Muscle layer of duodenum (tissue), 2 donors: ENCODE data around the gene CEP162.

Experiments used
- H3K27ac ChIP-seq: one replicate; pipeline ENCODE4 v1.7.0; 2013; ENCODE audit warnings: mild to moderate bottlenecking, low read length
- H3K27me3 ChIP-seq: one replicate; pipeline ENCODE4 v1.7.0; 2013; ENCODE audit warnings: low read depth, mild to moderate bottlenecking, control low read depth, low read length
- H3K36me3 ChIP-seq, 2 donors: one replicate each; pipeline ENCODE4 v1.7.0; 2013; ENCODE audit warnings: low read length in 2 of 2, control low read depth in 1 of 2, mild to moderate bottlenecking in 1 of 2; ENCODE audit not compliant: insufficient read depth in 2 of 2, control insufficient read depth in 1 of 2
- H3K4me1 ChIP-seq, 2 donors: one replicate each; pipeline ENCODE4 v1.7.0; 2013; ENCODE audit warnings: low read length in 2 of 2, mild to moderate bottlenecking in 2 of 2, control low read depth in 1 of 2, moderate library complexity in 1 of 2; ENCODE audit not compliant: insufficient read depth in 2 of 2, control insufficient read depth in 1 of 2
- H3K4me3 ChIP-seq, 2 donors: one replicate each; pipeline ENCODE4 v1.7.0; 2013; ENCODE audit warnings: low read length in 2 of 2, low read depth in 1 of 2, mild to moderate bottlenecking in 1 of 2
- H3K9me3 ChIP-seq, 2 donors: one replicate each; pipeline ENCODE4 v1.7.0; 2013; ENCODE audit warnings: low read length in 2 of 2, control low read depth in 1 of 2, mild to moderate bottlenecking in 1 of 2; ENCODE audit not compliant: control insufficient read depth in 1 of 2
- donor health status: healthy.

Gene CEP162

DNA sequence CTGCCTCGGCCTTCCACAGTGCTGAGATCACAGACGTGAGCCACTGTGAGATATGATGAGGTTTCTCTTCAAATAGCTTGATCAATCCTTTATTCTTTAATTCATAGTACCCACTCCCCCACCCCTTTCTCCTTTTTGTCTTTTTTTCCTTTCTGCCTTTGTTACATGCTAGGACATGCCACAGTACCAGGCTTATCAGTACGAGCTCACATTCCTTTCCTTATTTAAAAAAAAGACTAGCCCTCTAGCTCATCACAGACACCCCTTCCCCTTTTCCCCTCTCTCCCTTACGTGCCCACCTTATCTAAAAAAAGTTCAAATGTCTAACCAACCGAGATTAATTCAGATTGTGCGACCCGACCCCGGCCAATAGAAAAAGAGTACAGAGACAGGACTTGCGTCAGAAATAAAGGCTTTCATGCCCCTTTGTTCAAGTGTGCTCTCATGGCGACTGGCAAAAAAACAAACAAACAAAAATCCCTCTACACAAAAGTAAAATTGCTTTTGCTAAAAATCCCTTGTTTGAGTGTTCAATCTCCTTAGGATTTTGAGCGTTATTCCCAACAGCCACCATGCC is 144.7 kb downstream of the CEP162 start:
- H3K4me1 ChIP-seq, result no peaks in the 10 kb centered on the region

DNA sequence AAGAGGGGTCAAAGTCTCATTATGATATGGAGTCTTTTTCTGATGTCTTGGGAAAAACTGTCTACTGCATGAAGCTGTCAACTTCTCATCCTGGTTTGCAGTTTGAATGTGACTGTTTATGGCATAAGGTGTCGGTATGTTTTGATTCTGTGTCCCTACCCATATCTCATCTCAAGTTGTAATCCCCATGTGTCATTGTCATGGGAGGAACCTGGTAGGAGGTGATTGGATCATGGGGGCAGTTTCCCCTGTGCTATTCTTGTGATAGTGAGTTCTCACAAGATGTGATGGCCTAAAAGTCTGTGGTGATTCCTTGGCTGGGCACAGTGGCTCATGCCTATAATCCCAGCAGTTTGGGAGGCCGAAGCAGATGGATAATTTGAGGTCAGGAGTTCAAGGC is 146.2 kb downstream of the CEP162 start:
- H3K36me3 ChIP-seq, result no peaks in the 10 kb centered on the region

More for the DNA sequence above, 144.7 kb downstream of the CEP162 start:
- Histone ChIP-seq H3K27ac (no peak overlapping the region), H3K27me3 (no peaks in the 10 kb centered on the region), H3K36me3 (no peaks in the 10 kb centered on the region), H3K9me3 (no peaks in the 10 kb centered on the region), H3K4me3 (no peak overlapping the region)

DNA sequence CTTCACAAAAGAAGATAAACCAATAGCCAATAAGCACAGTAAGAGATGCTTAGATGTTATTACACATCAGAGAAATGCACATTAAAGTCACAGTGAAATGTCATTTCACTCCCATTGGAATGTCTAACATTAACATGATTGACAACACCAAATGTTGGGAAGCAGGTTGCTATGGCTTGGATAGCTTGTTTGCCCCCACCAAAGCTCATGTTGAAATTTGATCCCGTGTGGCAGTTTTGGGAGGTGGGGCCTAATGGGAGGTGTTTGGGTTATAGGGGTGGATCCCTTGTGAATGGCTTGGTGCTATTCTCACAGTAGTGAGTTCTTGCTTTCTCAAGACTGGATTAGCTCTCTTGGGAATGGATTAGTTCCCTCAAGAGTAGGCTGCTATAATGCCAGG is 149.1 kb downstream of the CEP162 start:
- H3K9me3 ChIP-seq, result no peaks in the 10 kb centered on the region
- no peaks in the 10 kb centered on the region for H3K27me3 ChIP-seq
- no peak overlapping the region for H3K4me3 ChIP-seq
- no peaks in the 10 kb centered on the region for H3K36me3 ChIP-seq
- no peak overlapping the region for H3K27ac ChIP-seq
- no peaks in the 10 kb centered on the region for H3K4me1 ChIP-seq

More for the DNA sequence above, 146.2 kb downstream of the CEP162 start:
- no peaks in the 10 kb centered on the region for H3K27me3 ChIP-seq
- H3K4me1 ChIP-seq, result no peaks in the 10 kb centered on the region
- H3K27ac ChIP-seq, result no peak overlapping the region
- H3K4me3 ChIP-seq, result no peak overlapping the region
- H3K9me3 ChIP-seq, result no peaks in the 10 kb centered on the region

DNA sequence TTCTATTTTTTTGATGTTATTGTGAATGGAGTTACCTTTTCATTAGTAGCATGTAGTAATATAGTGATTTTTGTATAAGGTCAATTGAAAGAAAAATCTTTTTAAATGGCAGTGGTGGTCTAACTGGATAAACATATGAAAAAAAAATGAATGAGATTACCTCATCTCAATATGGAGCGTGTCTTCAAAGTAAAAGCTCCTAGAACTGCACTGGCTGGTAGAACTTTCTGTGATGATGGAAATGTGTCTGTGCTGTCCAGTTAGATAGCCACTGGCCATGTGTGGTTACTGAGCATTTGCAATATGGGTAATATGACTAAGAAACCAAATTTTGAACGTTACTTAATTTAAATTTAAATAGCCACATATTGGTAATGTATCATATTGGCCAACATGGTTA is 149.8 kb downstream of the CEP162 start:
- H3K27me3 ChIP-seq, result no peaks in the 10 kb centered on the region
- no peak overlapping the region for H3K27ac ChIP-seq
- H3K9me3 ChIP-seq, result no peaks in the 10 kb centered on the region

DNA sequence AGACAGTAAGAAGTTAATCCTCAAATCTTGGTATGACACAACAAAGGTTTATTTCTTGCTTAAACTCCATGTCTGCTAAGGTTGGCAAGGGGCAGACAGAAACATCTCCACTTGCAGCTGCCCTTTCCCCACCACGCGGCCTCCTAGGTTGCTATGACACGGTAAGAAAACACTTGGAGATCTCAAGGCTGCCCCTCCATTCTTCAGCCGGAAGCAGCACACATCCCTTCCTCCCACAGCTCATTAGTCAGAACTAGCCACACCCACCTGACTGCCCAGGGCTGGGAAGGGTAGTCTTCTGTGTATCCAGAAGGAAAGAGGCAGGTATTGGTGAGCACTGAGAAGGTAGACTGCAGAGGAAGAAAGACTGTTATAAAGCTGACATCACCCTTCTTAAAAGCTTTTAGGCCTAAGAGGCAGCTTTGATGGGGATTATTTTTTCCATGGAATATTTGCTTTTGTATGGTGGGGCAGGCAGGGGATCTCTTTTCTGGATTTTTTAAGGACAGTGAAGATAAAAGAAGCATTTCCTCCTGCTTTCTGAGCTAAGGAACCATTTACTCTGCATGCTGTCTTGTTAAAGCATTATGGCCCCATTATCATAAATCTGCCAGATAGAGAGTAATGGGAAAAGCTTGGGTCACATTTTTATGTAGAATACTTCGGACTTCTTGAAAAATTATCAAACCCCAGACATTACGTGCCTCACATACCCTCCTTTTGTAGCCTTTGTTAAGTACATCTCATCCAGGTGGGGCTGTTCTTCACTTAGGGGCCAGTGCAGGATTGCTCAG is 152.3 kb downstream of the CEP162 start:
- Histone ChIP-seq H3K4me3 (no peak overlapping the region), H3K9me3 (no peaks in the 10 kb centered on the region), H3K27me3 (no peaks in the 10 kb centered on the region), H3K36me3 (no peaks in the 10 kb centered on the region), H3K27ac (no peak overlapping the region), H3K4me1 (no peaks in the 10 kb centered on the region)

More for the DNA sequence above, 149.8 kb downstream of the CEP162 start:
- no peaks in the 10 kb centered on the region for H3K36me3 ChIP-seq
- no peak overlapping the region for H3K4me3 ChIP-seq
- no peaks in the 10 kb centered on the region for H3K4me1 ChIP-seq
